Natural killer cell treated with Interleukin-12 subunit alpha and Interleukin-12 subunit beta and Interleukin-15 and Interleukin-18, amount 100 ng/mL, for 72 hours (primary cell): ENCODE results near the gene PECR. TPM values are rescaled to one million over a fixed set of nuclear protein-coding genes. Genes with fewer than 3 reads are reported as not detected.
A peak's percentile ranks its signal among the peaks of the same experiment; 100 is the strongest.

Experiments used
- ATAC-seq, 2 donors: fragments of 150-1000 bp; cut with Tn5 transposase in 1 of 2; sonication (Bioruptor Pico), chemical (Tn5 transposase) in 1 of 2; 2 replicates each; pipeline ENCODE4 v1.10.0; 2021
- DNase-seq: peaks from one replicate; pipeline ENCODE4 v3.0.0; 2022; ENCODE audit warnings: low spot score
- H3K27ac Mint-ChIP-seq, 2 donors: 1 replicate in 1 of 2; 2 replicates in 1 of 2; pipeline ENCODE4 v1.8.0; 2022; ENCODE audit warnings: mixed read lengths in 2 of 2, mild to moderate bottlenecking in 1 of 2, moderate library complexity in 1 of 2
- H3K27me3 Mint-ChIP-seq, 2 donors: 1 replicate in 1 of 2; 2 replicates in 1 of 2; pipeline ENCODE4 v1.8.0; 2022; ENCODE audit warnings: mixed read lengths in 2 of 2
- H3K36me3 Mint-ChIP-seq: one replicate; pipeline ENCODE4 v1.8.0; 2022; ENCODE audit warnings: mixed read lengths
- H3K4me1 Mint-ChIP-seq, 2 donors: 1 replicate in 1 of 2; 2 replicates in 1 of 2; pipeline ENCODE4 v1.8.0; 2022; ENCODE audit warnings: low read depth in 2 of 2, mixed read lengths in 2 of 2, mild to moderate bottlenecking in 1 of 2
- H3K4me3 Mint-ChIP-seq: one replicate; pipeline ENCODE4 v1.8.0; 2022; ENCODE audit warnings: mixed read lengths
- H3K9me3 Mint-ChIP-seq: 2 replicates; pipeline ENCODE4 v1.8.0; 2022; ENCODE audit warnings: mixed read lengths
- total RNA-seq, 2 donors: library from RNA; stranded (reverse); gene quantifications; one replicate each; pipeline ENCODE4 v1.2.3, GENCODE V29; 2022

PECR gene
- total RNA-seq, 2 donors from 2014 or later, result 10.5 to 16.1 TPM

DNA sequence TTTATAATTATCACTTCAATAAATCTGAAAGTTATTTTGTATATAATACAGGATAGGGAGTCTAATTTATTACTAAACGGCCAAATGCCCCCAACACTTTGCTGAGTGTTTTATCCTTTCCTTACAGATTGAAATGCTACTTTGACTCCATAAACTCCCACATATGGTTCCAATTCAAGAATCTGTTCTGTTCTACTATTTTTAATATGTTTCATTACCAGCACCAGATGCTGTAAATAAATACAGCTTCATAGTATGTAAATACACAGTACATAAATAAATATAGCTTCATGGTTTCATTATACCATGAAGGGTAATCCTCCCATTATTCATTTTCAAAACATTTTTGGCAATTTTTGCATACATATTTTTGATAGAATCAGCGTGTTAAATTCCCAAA is 34.2 kb downstream of the PECR start:
- H3K36me3 Mint-ChIP-seq, result no peaks in the 10 kb centered on the region
- no peak for DNase-seq
- H3K4me3 Mint-ChIP-seq, result no peak overlapping the region
- H3K9me3 Mint-ChIP-seq, result no peaks in the 10 kb centered on the region
- no peak overlapping the region for H3K27ac Mint-ChIP-seq
- no peaks in the 10 kb centered on the region for H3K4me1 Mint-ChIP-seq
- H3K27me3 Mint-ChIP-seq, result no peaks in the 10 kb centered on the region
- no peak for ATAC-seq

DNA sequence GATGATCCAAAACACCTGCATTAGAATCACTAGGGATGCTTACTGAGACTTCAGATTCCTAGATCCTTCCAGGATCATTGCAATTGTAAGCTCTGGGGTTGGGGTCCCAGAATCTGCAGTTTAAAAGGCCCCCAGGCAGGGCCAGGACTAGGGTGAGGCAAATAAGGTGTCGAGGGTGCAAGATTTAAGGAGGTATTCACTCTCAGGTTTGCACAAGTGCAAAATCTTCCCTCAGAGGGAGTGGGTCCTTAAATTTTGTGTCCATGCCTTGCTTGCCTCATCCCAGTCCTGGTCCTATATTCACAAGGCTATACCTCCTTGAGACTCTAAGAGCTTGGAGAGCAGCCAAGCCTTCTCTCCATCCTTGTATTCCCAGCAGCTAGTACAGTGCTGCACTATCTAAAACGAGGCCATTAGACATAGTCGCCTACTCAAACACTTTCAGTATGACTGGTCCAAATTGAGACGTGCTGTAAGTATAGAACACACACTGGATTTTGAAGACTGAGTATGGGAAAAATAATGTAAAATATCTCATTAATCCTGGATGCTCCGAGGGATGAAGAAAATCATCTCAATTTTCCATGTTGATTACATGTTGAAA is 36.6 kb downstream of the PECR start:
- ATAC-seq, result peak in 1 of 2 donors; percentile 46
- no peak overlapping the region for H3K27ac Mint-ChIP-seq

GRCh38 chr2:216043949-216044348 is 37.7 kb downstream of the PECR start:
- H3K27me3 Mint-ChIP-seq, result no peaks in the 10 kb centered on the region
- H3K27ac Mint-ChIP-seq, result no peak overlapping the region
- DNase-seq, result no peak
- no peaks in the 10 kb centered on the region for H3K9me3 Mint-ChIP-seq
- no peak overlapping the region for H3K4me3 Mint-ChIP-seq
- no peaks in the 10 kb centered on the region for H3K4me1 Mint-ChIP-seq
- peaks cover 5% of the 10 kb centered on the region for H3K36me3 Mint-ChIP-seq
- no peak for ATAC-seq

More for the DNA sequence above, 36.6 kb downstream of the PECR start:
- DNase-seq, result no peak
- Mint-ChIP-seq H3K4me1 (no peaks in the 10 kb centered on the region), H3K27me3 (no peaks in the 10 kb centered on the region), H3K4me3 (no peak overlapping the region), H3K9me3 (no peaks in the 10 kb centered on the region), H3K36me3 (no peaks in the 10 kb centered on the region)

DNA sequence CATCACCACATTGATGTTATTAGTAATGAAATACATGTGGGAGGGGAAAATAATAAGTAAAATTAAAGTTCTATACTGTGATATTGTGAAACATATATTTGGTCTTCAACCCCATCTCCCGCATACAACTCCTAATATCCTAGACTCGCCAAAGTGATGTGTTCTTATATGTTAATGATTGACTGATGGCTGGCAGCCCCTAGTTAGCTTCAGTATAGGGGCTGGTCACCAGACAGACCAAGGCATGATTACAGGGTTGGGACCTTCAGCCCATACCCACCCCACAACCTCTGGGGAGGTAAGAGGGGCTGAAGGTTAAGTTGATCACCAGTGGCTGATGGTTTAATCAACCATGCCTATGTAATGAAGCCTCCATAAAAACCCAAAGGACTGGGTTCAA is 40.2 kb downstream of the PECR start:
- Mint-ChIP-seq H3K27me3 (no peaks in the 10 kb centered on the region), H3K36me3 (peaks cover 5% of the 10 kb centered on the region), H3K9me3 (no peaks in the 10 kb centered on the region), H3K4me1 (no peaks in the 10 kb centered on the region), H3K27ac (no peak overlapping the region), H3K4me3 (no peak overlapping the region)
- DNase-seq (no peak), ATAC-seq (no peak)

GRCh38 chr2:216039918-216040317 is 41.7 kb downstream of the PECR start:
- Mint-ChIP-seq H3K27ac (no peak overlapping the region), H3K4me1 (no peaks in the 10 kb centered on the region), H3K27me3 (no peaks in the 10 kb centered on the region), H3K4me3 (no peak overlapping the region), H3K9me3 (no peaks in the 10 kb centered on the region), H3K36me3 (peaks cover 5% of the 10 kb centered on the region)
- ATAC-seq (no peak), DNase-seq (no peak)

- Mint-ChIP-seq H3K9me3 (no peaks in the 10 kb centered on the region), H3K27ac (no peak overlapping the region)
- peak; percentile 67 for DNase-seq
Observed at GRCh38 chr2:216034065-216034464, 47.5 kb downstream of the PECR start.

GRCh38 chr2:216033403-216033802 is 48.2 kb downstream of the PECR start:
- Mint-ChIP-seq H3K36me3 (no peaks in the 10 kb centered on the region), H3K27me3 (no peaks in the 10 kb centered on the region), H3K9me3 (no peaks in the 10 kb centered on the region), H3K4me1 (peaks cover 22 to 38% of the 10 kb centered on the region in 2 donors), H3K27ac (no peak overlapping the region), H3K4me3 (no peak overlapping the region)
- no peak for DNase-seq
- no peak for ATAC-seq

More at GRCh38 chr2:216034065-216034464, 47.5 kb downstream of the PECR start:
- no peaks in the 10 kb centered on the region for H3K36me3 Mint-ChIP-seq
- no peak overlapping the region for H3K4me3 Mint-ChIP-seq
- H3K4me1 Mint-ChIP-seq, result peaks cover 22 to 38% of the 10 kb centered on the region in 2 donors
- H3K27me3 Mint-ChIP-seq, result no peaks in the 10 kb centered on the region
- peak; percentile 58 to 65 for ATAC-seq

DNA sequence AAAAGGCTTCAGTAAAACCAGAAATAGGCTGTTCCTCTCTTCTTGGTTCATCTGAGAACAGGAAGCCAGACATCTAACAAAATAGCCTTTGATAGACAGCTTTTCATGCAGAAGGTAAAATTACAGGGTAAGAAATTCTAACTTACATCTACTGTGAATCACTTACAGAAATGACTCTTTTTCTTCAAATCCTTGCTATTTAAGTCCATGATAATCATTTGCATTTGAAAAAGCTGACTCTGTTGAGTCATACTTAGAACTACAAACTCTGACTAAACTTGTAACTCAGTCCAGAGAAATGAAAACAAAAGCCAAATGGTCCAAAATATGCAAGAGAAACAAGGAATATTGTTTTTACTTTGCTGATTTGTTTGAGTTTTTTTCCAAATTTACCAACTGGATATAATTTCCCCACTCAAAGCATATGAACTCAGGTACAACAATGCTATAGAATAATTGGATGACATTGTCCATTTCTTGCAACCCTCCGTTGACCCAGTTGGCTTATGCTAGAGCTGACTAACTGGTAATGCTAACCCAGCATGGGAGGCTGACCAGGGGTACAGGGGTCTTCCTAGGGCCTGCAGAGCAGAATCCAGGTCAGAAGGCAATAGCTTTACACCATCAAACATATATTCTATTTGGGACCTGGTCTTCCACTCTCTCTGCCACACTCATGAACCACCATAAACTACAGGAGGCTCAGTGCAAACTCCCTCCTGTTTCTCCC is 49.5 kb downstream of the PECR start:
- Mint-ChIP-seq H3K27me3 (no peaks in the 10 kb centered on the region), H3K4me1 (peaks cover 22 to 38% of the 10 kb centered on the region in 2 donors), H3K9me3 (no peaks in the 10 kb centered on the region), H3K4me3 (peak overlapping the region; percentile 83), H3K36me3 (no peaks in the 10 kb centered on the region), H3K27ac (peak overlapping the region; percentile 80 to 86)
- DNase-seq (no peak), ATAC-seq (peak; percentile 77 to 88)

- Mint-ChIP-seq H3K36me3 (no peaks in the 10 kb centered on the region), H3K27ac (peak overlapping the region; percentile 30 to 86), H3K4me1 (peaks cover 22 to 38% of the 10 kb centered on the region in 2 donors), H3K4me3 (peak overlapping the region; percentile 54), H3K9me3 (no peaks in the 10 kb centered on the region), H3K27me3 (no peaks in the 10 kb centered on the region)
- no peak for DNase-seq
- no peak for ATAC-seq
Observed at GRCh38 chr2:216030216-216030615, 51.4 kb downstream of the PECR start.

DNA sequence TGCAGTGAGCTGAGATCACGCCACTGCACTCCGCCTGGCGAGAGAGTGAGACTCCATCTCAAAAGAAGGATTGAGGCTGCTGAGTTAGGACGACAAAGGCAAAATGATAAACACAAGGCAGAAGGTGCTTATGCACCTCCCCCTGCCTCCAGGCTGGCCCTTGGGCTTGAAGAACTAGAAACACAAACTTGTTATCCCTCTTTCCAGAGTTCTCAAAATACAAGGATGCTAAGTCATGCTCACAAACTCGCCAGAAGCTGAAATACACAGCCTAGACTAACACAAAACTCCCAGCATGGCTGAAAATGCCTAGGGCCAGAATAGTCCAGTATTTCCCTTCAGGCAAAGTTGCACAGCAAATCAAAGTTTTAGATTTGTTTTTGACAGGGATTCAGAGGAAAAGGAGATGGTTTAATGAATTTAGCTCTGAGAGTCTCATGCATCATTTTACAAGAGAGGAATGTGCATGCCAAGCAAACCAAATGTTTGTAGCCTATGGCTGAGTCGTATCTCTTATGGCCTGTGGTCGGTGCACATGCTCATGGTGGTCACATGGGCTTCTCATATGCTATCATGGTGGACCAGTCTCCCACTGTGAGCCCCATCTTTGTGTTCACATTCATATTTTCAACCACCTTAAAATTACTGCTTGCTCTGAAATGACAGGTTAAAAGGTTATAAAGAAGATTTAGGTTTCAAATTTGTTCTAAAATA is 52.0 kb downstream of the PECR start:
- H3K36me3 Mint-ChIP-seq, result no peaks in the 10 kb centered on the region
- ATAC-seq (peak in 1 of 2 donors; percentile 65), DNase-seq (no peak)
- peak overlapping the region; percentile 30 to 86 for H3K27ac Mint-ChIP-seq
- no peaks in the 10 kb centered on the region for H3K27me3 Mint-ChIP-seq
- no peaks in the 10 kb centered on the region for H3K9me3 Mint-ChIP-seq
- peak overlapping the region; percentile 54 for H3K4me3 Mint-ChIP-seq
- H3K4me1 Mint-ChIP-seq, result peaks cover 22 to 38% of the 10 kb centered on the region in 2 donors

DNA sequence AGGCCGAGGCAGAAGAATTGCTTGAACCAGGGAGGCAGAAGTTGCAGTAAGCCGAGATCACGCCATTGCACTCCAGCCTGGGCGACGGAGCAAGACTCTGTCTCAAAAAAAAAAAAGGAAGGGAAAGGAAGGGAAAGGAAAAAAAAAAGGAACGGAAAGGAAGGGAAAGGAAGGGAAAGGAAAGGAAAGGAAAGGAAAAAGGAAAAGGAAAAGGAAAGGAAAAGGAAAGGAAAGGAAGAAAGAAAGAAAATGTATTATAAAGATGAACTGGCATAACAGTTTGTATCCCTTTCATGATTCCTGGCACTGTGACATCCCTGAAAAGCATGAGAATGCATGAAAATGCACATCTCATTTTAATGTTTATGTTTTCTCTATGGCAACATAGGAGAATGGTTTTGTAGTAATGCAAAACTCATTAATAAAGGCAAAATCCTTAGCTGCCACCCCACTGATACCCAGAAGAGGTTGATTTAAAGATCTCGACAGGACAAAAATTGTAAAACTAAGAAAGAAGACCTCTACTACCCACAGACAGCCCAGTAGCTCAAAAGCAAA is 56.8 kb downstream of the PECR start:
- Mint-ChIP-seq H3K4me1 (peaks cover 2 to 4% of the 10 kb centered on the region in 2 donors), H3K27ac (no peak overlapping the region), H3K27me3 (no peaks in the 10 kb centered on the region), H3K4me3 (no peak overlapping the region), H3K9me3 (no peaks in the 10 kb centered on the region), H3K36me3 (no peaks in the 10 kb centered on the region)
- DNase-seq (no peak), ATAC-seq (no peak)

GRCh38 chr2:216023055-216023648 is 58.5 kb downstream of the PECR start:
- Mint-ChIP-seq H3K27ac (peak overlapping the region in 1 of 2 donors; percentile 41), H3K36me3 (no peaks in the 10 kb centered on the region), H3K9me3 (no peaks in the 10 kb centered on the region), H3K27me3 (no peaks in the 10 kb centered on the region), H3K4me3 (no peak overlapping the region), H3K4me1 (peaks cover 0 to 4% of the 10 kb centered on the region in 2 donors)
- ATAC-seq (peak in 1 of 2 donors; percentile 67), DNase-seq (no peak)

DNA sequence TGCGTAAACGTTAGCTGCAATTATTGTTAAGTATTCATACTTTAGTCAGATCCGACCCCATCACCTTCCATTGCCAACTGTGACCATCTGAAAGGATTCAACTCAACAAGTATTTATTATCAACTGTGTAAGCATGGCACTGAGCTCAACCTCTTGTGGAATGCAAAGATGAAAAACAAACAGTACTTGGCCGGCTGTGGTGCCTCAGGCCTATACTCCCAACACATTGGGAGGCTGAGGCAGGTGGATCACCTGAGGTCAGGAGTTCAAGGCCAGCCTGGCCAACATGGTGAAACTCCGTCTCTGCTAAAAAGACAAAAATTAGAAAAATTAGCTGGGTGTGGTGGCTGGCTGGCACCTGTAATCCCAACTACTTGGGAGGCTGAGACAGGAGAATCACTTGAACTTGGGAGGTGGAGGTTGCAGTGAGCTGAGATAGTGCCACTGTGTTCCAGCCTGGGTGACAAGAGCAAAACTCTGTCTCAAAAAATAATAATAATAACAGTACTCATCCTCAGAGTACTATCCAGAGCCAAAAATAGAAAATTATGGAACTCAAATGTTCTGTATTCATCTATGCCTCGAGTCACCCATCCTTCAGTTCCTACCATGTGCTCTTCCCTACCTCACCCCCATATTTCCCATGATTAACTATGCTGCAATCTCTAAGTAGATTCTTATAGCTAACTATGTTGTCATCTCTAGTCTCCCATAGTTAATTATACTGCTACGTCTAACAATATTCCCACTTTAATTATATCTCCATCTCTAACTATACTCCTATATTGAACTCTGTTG is 59.6 kb downstream of the PECR start:
- ATAC-seq (no peak), DNase-seq (no peak)
- no peaks in the 10 kb centered on the region for H3K36me3 Mint-ChIP-seq
- H3K27me3 Mint-ChIP-seq, result no peaks in the 10 kb centered on the region
- H3K27ac Mint-ChIP-seq, result no peak overlapping the region
- no peaks in the 10 kb centered on the region for H3K9me3 Mint-ChIP-seq
- peaks cover 4 to 7% of the 10 kb centered on the region in 2 donors for H3K4me1 Mint-ChIP-seq
- H3K4me3 Mint-ChIP-seq, result no peak overlapping the region
